Adrenal gland (tissue), 12 donors: ENCODE results near the gene ERBB4. TPM values are rescaled to one million over a fixed set of nuclear protein-coding genes. Genes with fewer than 3 reads are reported as not detected.

ENCODE experiments used
- DNase-seq, 7 donors: peaks; one replicate each; pipeline ENCODE4 v3.0.0-alpha.2; 2019 to 2020
- H3K27ac ChIP-seq, 5 donors: fragments of 200-600 bp; sonication (generic) in 4 of 5; 1 replicate in 3 of 5; 2 replicates in 2 of 5; pipeline versions ENCODE4 v1.5.1 to v1.8.0; 2016 to 2020; ENCODE audit warnings: mild to moderate bottlenecking in 1 of 5
- H3K27me3 ChIP-seq: fragments of 200-600 bp; 2 replicates; pipeline ENCODE4 v1.8.0; 2021
- H3K36me3 ChIP-seq, 2 donors: fragments of 200-600 bp; replicated peaks in 1 of 2; 1 replicate in 1 of 2; 2 replicates in 1 of 2; pipeline versions ENCODE4 v1.5.1 to v1.8.0; 2018 to 2022
- H3K4me1 ChIP-seq, 2 donors: fragments of 200-600 bp; replicated peaks in 1 of 2; 1 replicate in 1 of 2; 2 replicates in 1 of 2; pipeline versions ENCODE4 v1.5.1 to v1.8.0; 2018 to 2021
- H3K4me3 ChIP-seq, 4 donors: fragments of 200-600 bp; sonication (generic) in 3 of 4; one replicate each; pipeline ENCODE4 v1.5.1; 2016 to 2018
- H3K9me3 ChIP-seq, 3 donors: fragments of 200-600 bp; sonication (generic) in 1 of 3; replicated peaks in 1 of 3; 1 replicate in 2 of 3; 2 replicates in 1 of 3; pipeline versions ENCODE4 v1.5.1 to v1.8.0; 2016 to 2021
- CTCF ChIP-seq, 6 experiments: fragments of 450-650 bp in 4 of 6; fragments of 200-600 bp in 2 of 6; sonication (generic) in 1 of 6; IDR thresholded peaks; 1 replicate in 5 of 6; 2 replicates in 1 of 6; pipeline versions ENCODE4 v1.5.1 to v1.8.0; 2016 to 2021; ENCODE audit warnings: antibody characterized with exemption in 6 of 6, mild to moderate bottlenecking in 2 of 6, moderate library complexity in 1 of 6
- POLR2A ChIP-seq, 2 donors: fragments of 450-650 bp; IDR thresholded peaks; one replicate each; pipeline ENCODE4 v1.6.1; 2017; ENCODE audit warnings: antibody characterized with exemption in 2 of 2, mild to moderate bottlenecking in 2 of 2, moderate library complexity in 1 of 2
- WGBS, 4 donors: extraction: QIAGEN DNeasy Blood & Tissue Kit in 2 of 4; methylation state at CpG; one replicate each; pipeline versions ENCODE4 v1.1.5 to v1.1.7; 2013 to 2017; 5-methylcytosine and 5-hydroxymethylcytosine counted together
- intact Hi-C, 2 donors: fragments of 100-400 bp; cut with DNase I; formaldehyde crosslinking; loops; one replicate each; pipeline versions ENCODE4 v1.14.1 to v1.15.0; 2022 to 2023
- polyA plus RNA-seq, 3 donors: library from polyadenylated mRNA; stranded (reverse); fragments of 200-250 nt in 2 of 3; fragments of 350-450 nt in 1 of 3; fragmentation: Illumina TruSeq in 1 of 3; extraction: RNeasy Lipid Tissue Mini Kit (QIAGEN cat#74804) in 1 of 3; gene quantifications; one replicate each; pipeline ENCODE4 v1.2.3, GENCODE V29; 2013 to 2014
- total RNA-seq, 9 donors: library from RNA; depleted of rRNA in 4 of 9; stranded (reverse); fragments of >200 nt in 4 of 9; fragments of 120-200 nt in 1 of 9; fragmentation: NEBNext Ultra II Directional in 1 of 9; extraction: Animal tissue kit (Norgen Biotek cat#: 25700) in 1 of 9; gene quantifications; one replicate each; pipeline versions ENCODE4 v1.1.0 to v1.2.4, GENCODE V29; 2013 to 2023
- donor health status: healthy with polysubstance abuse.
- donor health status: Bipolar disorder and iron deficiency.
- donor health status: DM: yes; HTN: yes; CAD: no.
- donor health status: DM: no; HTN: no; CAD: no.
- donor health status: DM: no; HTN: no; CAD: no.
- donor health status: DM: yes; HTN: yes; CAD: no.

Gene ERBB4
- total and polyA plus RNA-seq, 12 donors: 0.06 to 2.9 (median 0.49) TPM

- Histone ChIP-seq H3K9me3 (no peaks in the 10 kb centered on the region), H3K27ac (no peak overlapping the region), H3K4me1 (peaks cover 6 to 7% of the 10 kb centered on the region in 2 donors), H3K36me3 (no peaks in the 10 kb centered on the region), H3K27me3 (no peaks in the 10 kb centered on the region), H3K4me3 (no peak overlapping the region)
- intact Hi-C loops: no loop called here
- TF ChIP-seq POLR2A (IDR thresholded peaks at IDR 0.05) (no peak), CTCF (IDR thresholded peaks at IDR 0.05) (no peak)
- WGBS, 4 donors: 37 to 57% (median 53%) methylated on average over 1 of the region's 1 CpG
- no peak for DNase-seq
Measured at GRCh38 chr2:211436182-211436581, 1102.4 kb downstream of the ERBB4 start.

- H3K36me3 ChIP-seq: no peaks in the 10 kb centered on the region
- H3K4me1 ChIP-seq: peaks cover 6 to 7% of the 10 kb centered on the region in 2 donors
- H3K9me3 ChIP-seq: no peaks in the 10 kb centered on the region
- H3K27me3 ChIP-seq: no peaks in the 10 kb centered on the region
- H3K27ac ChIP-seq: no peak overlapping the region
- intact Hi-C loops: no loop called here
- TF ChIP-seq POLR2A (IDR thresholded peaks at IDR 0.05): no peak
- TF ChIP-seq CTCF (IDR thresholded peaks at IDR 0.05): no peak
- DNase-seq: peak in 1 of 7 donors; percentile 55
- H3K4me3 ChIP-seq: no peak overlapping the region
- 69 to 89% (median 85%) methylated on average over 7 to 9 of the region's 9 CpGs for WGBS, 4 donors
Measured at GRCh38 chr2:211435331-211435730, 1103.3 kb downstream of the ERBB4 start.

DNA sequence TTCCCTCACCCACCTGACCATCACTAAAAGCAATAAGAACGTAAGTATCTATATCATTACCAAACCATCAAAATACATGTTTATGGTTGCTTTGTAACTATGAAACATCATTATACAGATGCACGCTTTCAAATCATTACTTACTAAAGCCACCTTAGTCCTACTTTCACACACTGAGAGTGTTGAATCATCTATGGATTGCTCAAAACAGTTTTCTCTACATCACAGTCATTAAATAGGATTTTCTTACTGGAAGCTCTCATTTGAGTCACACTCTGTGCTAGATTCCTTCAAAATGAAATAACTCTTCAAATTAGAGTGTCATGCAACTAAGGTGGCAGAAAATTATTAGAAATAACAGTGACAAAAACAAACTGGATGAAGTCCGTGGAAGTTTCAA is 1103.8 kb downstream of the ERBB4 start:
- H3K27me3 ChIP-seq: no peaks in the 10 kb centered on the region
- H3K36me3 ChIP-seq: no peaks in the 10 kb centered on the region
- no peak overlapping the region for H3K4me3 ChIP-seq
- no peaks in the 10 kb centered on the region for H3K9me3 ChIP-seq
- no peak for DNase-seq
- no peak for TF ChIP-seq POLR2A (IDR thresholded peaks at IDR 0.05)
- no peak for TF ChIP-seq CTCF (IDR thresholded peaks at IDR 0.05)
- peaks cover 6 to 7% of the 10 kb centered on the region in 2 donors for H3K4me1 ChIP-seq
- intact Hi-C loops: no loop called here
- H3K27ac ChIP-seq: no peak overlapping the region
- WGBS, 4 donors: 78 to 90% (median 84%) methylated on average over 3 of the region's 3 CpGs

GRCh38 chr2:211429256-211429920 is 1109.2 kb downstream of the ERBB4 start:
- intact Hi-C loops: no loop called here
- H3K4me3 ChIP-seq: no peak overlapping the region
- 65 to 80% (median 71%) methylated on average over 3 of the region's 3 CpGs for WGBS, 4 donors
- H3K4me1 ChIP-seq: no peaks in the 10 kb centered on the region
- no peaks in the 10 kb centered on the region for H3K9me3 ChIP-seq
- H3K27ac ChIP-seq: no peak overlapping the region
- no peaks in the 10 kb centered on the region for H3K36me3 ChIP-seq
- no peaks in the 10 kb centered on the region for H3K27me3 ChIP-seq
- no peak for DNase-seq
- TF ChIP-seq POLR2A (IDR thresholded peaks at IDR 0.05) (no peak), CTCF (IDR thresholded peaks at IDR 0.05) (no peak)
